Lower lobe of right lung (tissue), 2 donors: ENCODE results near the gene TLX2. TPM values are rescaled to one million over a fixed set of nuclear protein-coding genes. Genes with fewer than 3 reads are reported as not detected.

Source experiments
- ATAC-seq, 2 donors: fragments of 200-7000 bp; cut with Tn5 transposase; one replicate each; pipeline ENCODE4 v1.9.1; 2020 to 2022; ENCODE audit warnings: mild to moderate bottlenecking in 2 of 2, moderate library complexity in 2 of 2
- DNase-seq: peaks from one replicate; pipeline ENCODE4 v3.0.0-alpha.2; 2020
- H3K27ac ChIP-seq: fragments of 200-600 bp; one replicate; pipeline ENCODE4 v1.8.0; 2022
- H3K27me3 ChIP-seq: fragments of 200-600 bp; one replicate; pipeline ENCODE4 v1.8.0; 2022; ENCODE audit warnings: low read depth
- H3K36me3 ChIP-seq: fragments of 200-600 bp; one replicate; pipeline ENCODE4 v1.8.0; 2022; ENCODE audit warnings: mild to moderate bottlenecking
- H3K4me1 ChIP-seq: fragments of 200-600 bp; one replicate; pipeline ENCODE4 v1.8.0; 2022
- H3K4me3 ChIP-seq: fragments of 200-600 bp; one replicate; pipeline ENCODE4 v1.8.0; 2022; ENCODE audit warnings: mild to moderate bottlenecking
- H3K9me3 ChIP-seq: fragments of 200-600 bp; one replicate; pipeline ENCODE4 v1.8.0; 2022
- intact Hi-C: fragments of 100-400 bp; cut with DNase I; formaldehyde crosslinking; loops from one replicate; pipeline ENCODE4 v1.11.0; 2022
- total RNA-seq: library from RNA; stranded (reverse); fragmentation: NEBNext Ultra II Directional; extraction: Animal tissue kit (Norgen Biotek cat#: 25700); gene quantifications from one replicate; pipeline ENCODE4 v1.2.1, GENCODE V29; 2021
- TF ChIP-seq, protein P1 (sequence below): fragments of 200-600 bp; IDR thresholded peaks from one replicate; pipeline ENCODE4 v1.8.0; 2022; ENCODE audit warnings: antibody characterized with exemption, mild to moderate bottlenecking
- donor health status: DM: no; HTN: yes; CAD: no; lungs with severe emphysema.

TLX2 gene
- total RNA-seq, 1 donor from 2014 or later: not detected

DNA sequence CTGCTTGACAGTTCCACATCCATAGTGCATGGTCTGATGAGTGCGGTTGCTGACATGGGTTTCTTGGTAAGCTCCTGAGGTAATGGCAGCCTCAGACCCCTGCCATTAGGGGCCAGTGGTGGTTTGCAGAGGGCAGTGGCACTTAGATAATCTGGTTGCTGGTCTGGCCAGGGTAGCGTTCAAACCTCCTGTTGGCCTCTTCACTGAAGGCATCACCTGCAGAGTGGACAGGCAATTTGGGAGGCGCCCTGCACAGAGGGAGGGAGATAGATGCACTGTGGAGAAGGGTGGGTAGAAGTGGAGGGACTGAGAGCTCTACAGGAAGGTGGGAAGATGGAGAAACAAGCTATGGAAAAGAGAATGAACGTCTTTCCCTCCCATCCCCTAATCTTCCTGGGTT, 19.2 kb downstream of the TLX2 start:
- no peaks in the 10 kb centered on the region for H3K9me3 ChIP-seq

DNA sequence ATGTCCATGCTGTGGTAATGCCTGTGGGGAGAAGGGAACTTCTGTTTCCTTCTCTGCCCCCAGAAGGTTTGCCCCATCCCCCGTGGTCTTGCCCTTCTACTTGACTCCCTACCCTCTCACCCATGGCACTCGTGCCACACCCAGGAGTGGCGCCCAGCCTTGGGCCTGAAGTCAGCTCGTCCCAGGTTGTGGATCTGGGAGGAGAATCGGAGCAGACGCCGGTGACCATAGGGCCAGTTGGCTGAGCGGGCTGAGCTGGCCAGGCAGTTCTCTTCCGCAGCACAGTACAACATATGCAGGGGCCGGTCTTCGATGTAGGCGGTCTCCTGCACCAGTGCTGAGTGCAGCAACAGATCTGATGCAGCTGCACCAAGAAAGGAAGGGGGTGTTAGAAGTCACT, 20.2 kb downstream of the TLX2 start:
- H3K4me3 ChIP-seq: no peak overlapping the region
- no peak overlapping the region for H3K27ac ChIP-seq
- DNase-seq (no peak), ATAC-seq (no peak)
- peaks cover 24% of the 10 kb centered on the region for H3K36me3 ChIP-seq
- H3K27me3 ChIP-seq: no peaks in the 10 kb centered on the region
- H3K9me3 ChIP-seq: no peaks in the 10 kb centered on the region
- intact Hi-C loops: no loop called here
- H3K4me1 ChIP-seq: peaks cover 17% of the 10 kb centered on the region
- TF ChIP-seq, protein P1, sequence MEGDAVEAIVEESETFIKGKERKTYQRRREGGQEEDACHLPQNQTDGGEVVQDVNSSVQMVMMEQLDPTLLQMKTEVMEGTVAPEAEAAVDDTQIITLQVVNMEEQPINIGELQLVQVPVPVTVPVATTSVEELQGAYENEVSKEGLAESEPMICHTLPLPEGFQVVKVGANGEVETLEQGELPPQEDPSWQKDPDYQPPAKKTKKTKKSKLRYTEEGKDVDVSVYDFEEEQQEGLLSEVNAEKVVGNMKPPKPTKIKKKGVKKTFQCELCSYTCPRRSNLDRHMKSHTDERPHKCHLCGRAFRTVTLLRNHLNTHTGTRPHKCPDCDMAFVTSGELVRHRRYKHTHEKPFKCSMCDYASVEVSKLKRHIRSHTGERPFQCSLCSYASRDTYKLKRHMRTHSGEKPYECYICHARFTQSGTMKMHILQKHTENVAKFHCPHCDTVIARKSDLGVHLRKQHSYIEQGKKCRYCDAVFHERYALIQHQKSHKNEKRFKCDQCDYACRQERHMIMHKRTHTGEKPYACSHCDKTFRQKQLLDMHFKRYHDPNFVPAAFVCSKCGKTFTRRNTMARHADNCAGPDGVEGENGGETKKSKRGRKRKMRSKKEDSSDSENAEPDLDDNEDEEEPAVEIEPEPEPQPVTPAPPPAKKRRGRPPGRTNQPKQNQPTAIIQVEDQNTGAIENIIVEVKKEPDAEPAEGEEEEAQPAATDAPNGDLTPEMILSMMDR: no peak

More for the DNA sequence above, 19.2 kb downstream of the TLX2 start:
- intact Hi-C loops: no loop called here
- TF ChIP-seq, protein P1: no peak
- H3K27me3 ChIP-seq: no peaks in the 10 kb centered on the region
- ATAC-seq (no peak), DNase-seq (no peak)
- H3K4me3 ChIP-seq: no peak overlapping the region
- H3K27ac ChIP-seq: no peak overlapping the region
- H3K36me3 ChIP-seq: peaks cover 24% of the 10 kb centered on the region
- peaks cover 23% of the 10 kb centered on the region for H3K4me1 ChIP-seq

DNA sequence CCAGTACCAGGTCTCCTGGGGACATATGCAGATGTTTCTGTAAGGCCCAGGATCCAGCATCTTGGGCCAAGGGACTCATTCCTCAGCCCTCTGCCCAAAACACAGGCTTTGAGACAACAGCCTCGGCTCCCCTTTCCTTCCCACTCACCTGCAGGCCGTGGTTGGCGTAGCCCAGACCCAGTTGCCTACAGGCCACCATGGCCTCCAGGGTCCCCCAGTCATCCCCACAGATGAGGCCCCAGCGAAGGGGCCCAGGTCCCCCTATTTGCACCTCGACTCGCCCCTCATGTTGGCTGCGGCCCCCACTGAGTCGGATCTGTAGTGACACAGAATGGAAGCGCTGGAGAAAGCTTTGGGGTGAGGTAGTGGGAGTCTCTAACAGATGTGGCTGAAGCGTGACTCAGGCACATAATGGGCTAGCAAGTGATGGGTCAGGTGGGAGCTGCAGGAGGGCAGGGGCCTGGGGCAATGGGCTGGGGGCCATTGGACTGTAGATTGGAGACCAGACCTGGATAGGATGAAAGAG, 21.3 kb downstream of the TLX2 start:
- no peaks in the 10 kb centered on the region for H3K9me3 ChIP-seq
- ATAC-seq (no peak), DNase-seq (no peak)
- TF ChIP-seq, protein P1: no peak
- H3K27ac ChIP-seq: no peak overlapping the region
- peaks cover 17% of the 10 kb centered on the region for H3K4me1 ChIP-seq
- no peaks in the 10 kb centered on the region for H3K27me3 ChIP-seq
- H3K36me3 ChIP-seq: peaks cover 24% of the 10 kb centered on the region
- no peak overlapping the region for H3K4me3 ChIP-seq
- intact Hi-C loops: no loop called here

DNA sequence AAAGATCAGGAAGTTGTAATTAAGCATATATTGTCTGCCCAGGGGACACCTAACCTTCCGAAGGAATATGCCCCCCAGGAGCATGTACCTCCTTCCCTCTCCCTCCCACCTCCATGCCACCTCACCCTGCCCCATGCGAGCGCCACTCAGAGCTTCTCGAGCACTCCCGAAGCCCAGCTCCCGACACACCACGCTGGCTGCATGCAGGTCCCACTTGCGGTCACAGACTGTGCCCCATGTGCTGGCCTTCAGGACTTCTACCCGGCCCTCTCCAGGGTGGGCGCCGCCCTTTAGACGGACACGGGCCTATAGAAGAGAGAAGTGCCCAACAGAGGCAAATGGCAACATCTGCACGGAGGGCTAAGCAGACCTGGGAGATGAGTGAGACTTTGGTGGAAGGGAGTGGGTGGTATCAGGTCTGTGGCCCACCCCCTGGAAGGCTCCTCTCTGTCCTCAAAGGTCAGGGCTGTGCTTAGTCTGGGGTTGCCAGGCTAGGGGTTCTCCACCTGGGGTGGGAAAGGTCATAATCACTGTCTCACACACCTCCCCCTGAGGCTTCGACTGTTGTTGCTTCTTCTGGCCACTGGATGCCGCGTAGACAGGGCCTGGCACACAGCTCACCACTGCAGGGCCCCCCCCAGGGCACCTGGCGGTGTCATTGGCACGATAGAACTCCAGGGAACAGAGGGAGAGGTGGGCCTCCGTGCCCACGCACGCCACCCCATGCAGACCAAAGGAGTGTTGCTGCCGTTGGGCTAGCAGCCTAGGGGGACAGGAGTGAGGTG, 22.1 kb downstream of the TLX2 start:
- H3K27me3 ChIP-seq: no peaks in the 10 kb centered on the region
- no peak overlapping the region for H3K27ac ChIP-seq
- TF ChIP-seq, protein P1: no peak
- no peak for ATAC-seq
- H3K36me3 ChIP-seq: peaks cover 24% of the 10 kb centered on the region
- H3K4me1 ChIP-seq: peaks cover 8% of the 10 kb centered on the region
- no peak overlapping the region for H3K4me3 ChIP-seq
- no peak for DNase-seq
- intact Hi-C loops: no loop called here
- H3K9me3 ChIP-seq: no peaks in the 10 kb centered on the region

DNA sequence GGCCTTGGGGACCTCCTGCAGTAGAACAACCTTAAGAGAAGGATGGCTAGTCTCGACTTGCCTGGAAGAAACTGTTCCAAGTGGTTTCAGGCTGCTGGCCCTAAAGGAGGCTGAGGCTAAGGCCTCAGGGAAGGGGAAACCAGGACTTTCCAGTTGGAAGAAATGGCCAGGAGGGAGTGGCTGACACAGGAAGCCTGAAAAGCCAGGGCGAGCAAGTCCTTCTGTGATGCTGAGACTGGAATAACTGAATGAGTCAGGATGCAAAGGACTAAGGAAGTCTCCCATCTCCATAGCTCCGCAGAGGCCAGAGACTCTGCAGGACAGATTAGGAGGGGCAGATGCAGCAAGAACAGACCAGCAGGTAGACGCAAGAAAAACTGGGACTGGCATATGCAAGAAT, 22.9 kb downstream of the TLX2 start:
- intact Hi-C loops: no loop called here
- ATAC-seq (no peak), DNase-seq (no peak)
- H3K27me3 ChIP-seq: no peaks in the 10 kb centered on the region
- peaks cover under 1% of the 10 kb centered on the region for H3K4me1 ChIP-seq
- H3K4me3 ChIP-seq: no peak overlapping the region
- no peak overlapping the region for H3K27ac ChIP-seq
- H3K9me3 ChIP-seq: no peaks in the 10 kb centered on the region
- peaks cover 16% of the 10 kb centered on the region for H3K36me3 ChIP-seq
- TF ChIP-seq, protein P1: no peak
